ENCODE data around the gene CCT6A. TPM values are rescaled to one million over a fixed set of nuclear protein-coding genes. Genes with fewer than 3 reads are reported as not detected.
"Not testable (repeated sequence)": the region's sequence is repeated elsewhere in the genome, so short reads cannot be mapped to it uniquely, and the experiment has no call there.

CCT6A gene
- total RNA-seq, 1 donor from 2014 or later, result 174 TPM

DNA sequence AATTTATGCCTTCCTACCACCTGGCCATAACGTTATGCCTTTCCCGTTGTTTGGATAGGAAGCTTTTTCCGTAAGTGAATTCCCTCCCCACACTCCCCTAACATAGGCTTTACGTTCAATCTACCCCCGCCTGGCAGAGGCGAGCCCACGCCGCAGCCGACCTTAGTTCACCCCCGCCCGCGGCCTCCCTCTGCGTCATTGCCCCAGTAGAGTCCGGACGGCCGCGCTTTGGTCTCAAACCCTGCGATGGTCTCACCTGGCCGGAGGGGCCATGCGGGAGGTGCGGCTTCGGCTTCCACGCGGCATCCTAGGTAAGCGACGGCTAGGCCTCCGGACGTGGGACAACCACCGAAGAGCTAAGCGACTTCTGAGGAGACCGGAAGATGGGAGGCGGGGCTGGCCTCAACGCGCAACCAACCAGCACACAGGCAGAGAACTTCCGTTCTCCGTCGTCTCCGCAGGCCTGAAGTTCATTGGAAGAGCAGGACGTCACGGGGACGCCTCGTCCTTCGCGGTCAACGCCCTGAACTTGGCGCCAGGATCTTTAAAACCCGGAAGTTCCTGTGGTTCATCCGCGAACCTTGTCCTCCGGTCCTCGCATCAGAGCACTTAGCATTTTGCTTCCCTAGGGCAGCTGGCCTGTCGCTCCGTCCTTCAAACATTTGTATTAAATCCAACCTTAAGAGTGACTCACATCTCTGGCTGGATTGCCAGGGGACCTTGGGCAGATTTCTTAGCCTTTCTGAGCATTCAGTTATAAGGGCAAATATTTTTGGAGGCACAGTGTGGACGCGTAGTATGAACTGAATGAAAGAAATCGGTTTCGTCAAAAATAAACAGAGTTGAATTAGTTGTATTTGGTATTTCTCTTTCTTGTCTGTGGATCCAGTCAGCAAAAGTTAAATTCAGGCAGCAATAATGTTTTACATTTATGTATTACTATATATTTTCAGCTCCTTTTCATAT is 54.8 kb downstream of the CCT6A start, which contains the start of gene CHCHD2:
CHCHD2 (minus strand) TSS at position 369 of the 966 bp plus-strand sequence; CDS start at position 306, 63 bp downstream.
- DNase-seq (ENCODE audit: low spot score), result no peak
- H3K9me3 Mint-ChIP-seq (ENCODE audit: unreplicated experiment), result peaks cover 19% of the 10 kb centered on the region
- H3K4me3 Mint-ChIP-seq (ENCODE audit: unreplicated experiment), result no peak within 1 kb of the TSS

DNA sequence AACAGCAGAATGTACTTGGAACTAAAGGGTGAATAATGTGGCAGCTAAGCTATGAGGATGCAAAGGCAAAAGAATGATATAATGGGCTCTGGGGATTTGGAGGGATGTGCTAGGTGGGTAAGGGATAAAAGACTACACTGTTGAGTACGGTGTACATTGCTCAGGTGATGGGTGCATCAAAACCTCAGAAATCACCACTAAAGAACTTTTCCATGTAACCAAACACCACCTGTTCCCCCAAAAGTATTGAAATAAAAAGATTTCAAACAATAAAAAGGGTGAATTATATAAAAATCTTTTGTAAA is 56.3 kb downstream of the CCT6A start:
- peaks cover 3% of the 10 kb centered on the region for H3K27me3 Mint-ChIP-seq (ENCODE audit: unreplicated experiment)
- H3K4me1 Mint-ChIP-seq (ENCODE audit: unreplicated experiment), result no peaks in the 10 kb centered on the region
- no peak for DNase-seq (ENCODE audit: low spot score)
- no peaks in the 10 kb centered on the region for H3K36me3 Mint-ChIP-seq (ENCODE audit: low read depth, unreplicated experiment)
- peaks cover 19% of the 10 kb centered on the region for H3K9me3 Mint-ChIP-seq (ENCODE audit: unreplicated experiment)
- no peak overlapping the region for H3K4me3 Mint-ChIP-seq (ENCODE audit: unreplicated experiment)
- TF ChIP-seq, protein P1, sequence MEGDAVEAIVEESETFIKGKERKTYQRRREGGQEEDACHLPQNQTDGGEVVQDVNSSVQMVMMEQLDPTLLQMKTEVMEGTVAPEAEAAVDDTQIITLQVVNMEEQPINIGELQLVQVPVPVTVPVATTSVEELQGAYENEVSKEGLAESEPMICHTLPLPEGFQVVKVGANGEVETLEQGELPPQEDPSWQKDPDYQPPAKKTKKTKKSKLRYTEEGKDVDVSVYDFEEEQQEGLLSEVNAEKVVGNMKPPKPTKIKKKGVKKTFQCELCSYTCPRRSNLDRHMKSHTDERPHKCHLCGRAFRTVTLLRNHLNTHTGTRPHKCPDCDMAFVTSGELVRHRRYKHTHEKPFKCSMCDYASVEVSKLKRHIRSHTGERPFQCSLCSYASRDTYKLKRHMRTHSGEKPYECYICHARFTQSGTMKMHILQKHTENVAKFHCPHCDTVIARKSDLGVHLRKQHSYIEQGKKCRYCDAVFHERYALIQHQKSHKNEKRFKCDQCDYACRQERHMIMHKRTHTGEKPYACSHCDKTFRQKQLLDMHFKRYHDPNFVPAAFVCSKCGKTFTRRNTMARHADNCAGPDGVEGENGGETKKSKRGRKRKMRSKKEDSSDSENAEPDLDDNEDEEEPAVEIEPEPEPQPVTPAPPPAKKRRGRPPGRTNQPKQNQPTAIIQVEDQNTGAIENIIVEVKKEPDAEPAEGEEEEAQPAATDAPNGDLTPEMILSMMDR (IDR thresholded peaks at IDR 0.05; ENCODE audit: unreplicated experiment), result no peak
- H3K27ac Mint-ChIP-seq (ENCODE audit: unreplicated experiment), result no peak overlapping the region

More for the DNA sequence above, 54.8 kb downstream of the CCT6A start, which contains the start of gene CHCHD2:
- peaks cover 3% of the 10 kb centered on the region for H3K27me3 Mint-ChIP-seq (ENCODE audit: unreplicated experiment)
- no peaks in the 10 kb centered on the region for H3K4me1 Mint-ChIP-seq (ENCODE audit: unreplicated experiment)
- H3K36me3 Mint-ChIP-seq (ENCODE audit: low read depth, unreplicated experiment), result no peaks in the 10 kb centered on the region
- H3K27ac Mint-ChIP-seq (ENCODE audit: unreplicated experiment), result no peak within 1 kb of the TSS
- TF ChIP-seq, protein P1 (IDR thresholded peaks at IDR 0.05; ENCODE audit: unreplicated experiment), result no peak

DNA sequence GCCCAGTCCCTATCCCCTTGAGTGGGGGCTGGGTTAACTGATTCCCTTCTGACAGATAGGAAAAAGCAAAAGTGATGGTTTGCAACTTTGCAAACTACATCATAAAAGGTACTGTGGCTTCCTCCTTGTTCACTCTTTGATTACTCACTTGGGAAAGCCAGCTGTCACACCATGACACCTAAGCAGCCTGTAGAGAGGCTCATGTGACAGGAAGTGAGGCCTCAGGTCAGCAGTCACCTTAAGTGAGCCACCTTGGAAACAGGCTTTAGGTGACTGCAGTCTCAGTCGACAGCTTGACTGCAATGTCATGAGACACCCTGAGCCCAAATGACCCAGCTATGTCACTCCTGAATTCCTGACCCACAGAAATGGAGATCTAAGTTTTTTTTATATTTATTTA is 59.0 kb downstream of the CCT6A start:
- H3K36me3 Mint-ChIP-seq (ENCODE audit: low read depth, unreplicated experiment), result no peaks in the 10 kb centered on the region

DNA sequence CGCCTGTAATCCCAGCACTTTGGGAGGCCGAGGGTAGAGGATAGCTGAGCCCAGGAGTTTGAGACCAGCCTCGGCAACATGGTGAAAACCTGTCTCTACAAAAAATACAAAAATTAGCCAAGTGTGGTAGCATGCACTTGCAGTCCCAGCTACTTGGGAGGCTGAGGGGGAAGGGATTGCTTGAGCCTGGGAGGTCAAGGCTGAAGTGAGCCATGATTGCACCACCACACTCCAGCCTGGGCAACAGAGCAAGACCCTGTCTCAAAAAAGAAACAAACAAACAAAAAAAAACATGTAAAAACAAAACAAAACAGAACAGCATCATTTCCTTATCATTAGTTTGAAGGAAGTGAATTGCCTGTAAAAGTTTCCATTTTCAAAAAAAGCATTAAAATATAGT is 60.7 kb downstream of the CCT6A start:
- not testable (repeated sequence) for H3K4me3 Mint-ChIP-seq (ENCODE audit: unreplicated experiment); DNase-seq (ENCODE audit: low spot score); H3K36me3 Mint-ChIP-seq (ENCODE audit: low read depth, unreplicated experiment); H3K27me3 Mint-ChIP-seq (ENCODE audit: unreplicated experiment); H3K4me1 Mint-ChIP-seq (ENCODE audit: unreplicated experiment); H3K27ac Mint-ChIP-seq (ENCODE audit: unreplicated experiment); H3K9me3 Mint-ChIP-seq (ENCODE audit: unreplicated experiment)

More for the DNA sequence above, 59.0 kb downstream of the CCT6A start:
- Mint-ChIP-seq H3K27me3 (ENCODE audit: unreplicated experiment) (peaks cover 3% of the 10 kb centered on the region), H3K4me1 (ENCODE audit: unreplicated experiment) (no peaks in the 10 kb centered on the region), H3K9me3 (ENCODE audit: unreplicated experiment) (peaks cover 19% of the 10 kb centered on the region), H3K27ac (ENCODE audit: unreplicated experiment) (no peak overlapping the region), H3K4me3 (ENCODE audit: unreplicated experiment) (no peak overlapping the region)
- TF ChIP-seq, protein P1 (IDR thresholded peaks at IDR 0.05; ENCODE audit: unreplicated experiment), result no peak
- DNase-seq (ENCODE audit: low spot score), result no peak

Other genes with a start within 250 kb of the CCT6A start
- not detected for gene SEPTIN14, start 189.0 kb upstream of the CCT6A start, total RNA-seq (ENCODE audit: unreplicated experiment)
- 4.4 TPM for gene ZNF713, start 164.3 kb upstream of the CCT6A start, total RNA-seq (ENCODE audit: unreplicated experiment)
- 11.7 TPM for gene MRPS17, start 99.9 kb upstream of the CCT6A start, total RNA-seq (ENCODE audit: unreplicated experiment)
- 39.4 TPM for gene NIPSNAP2, start 87.2 kb upstream of the CCT6A start, total RNA-seq (ENCODE audit: unreplicated experiment)
- gene PSPH, start 321 bp upstream of the CCT6A start, total RNA-seq (ENCODE audit: unreplicated experiment), result 38.1 TPM
- gene SUMF2, start 12.5 kb downstream of the CCT6A start, total RNA-seq (ENCODE audit: unreplicated experiment), result 110 TPM
- gene PHKG1, start 41.2 kb downstream of the CCT6A start, total RNA-seq (ENCODE audit: unreplicated experiment), result not detected
- 1.7 TPM for gene CHCHD2, start 54.7 kb downstream of the CCT6A start, total RNA-seq (ENCODE audit: unreplicated experiment)
- gene NUPR2, start 64.7 kb downstream of the CCT6A start, total RNA-seq (ENCODE audit: unreplicated experiment), result not detected

Measured in endothelial cell (in vitro differentiated cells).